HG02981 (cell line): ENCODE measurements around the gene EFHD1.
"Not testable (repeated sequence)": the region's sequence is repeated elsewhere in the genome, so short reads cannot be mapped to it uniquely, and the experiment has no call there.

Source experiments
- ATAC-seq: cut with Tn5 transposase; IDR thresholded peaks from one replicate; pipeline ENCODE4 v1.9.1; 2021; ENCODE audit warnings: mild to moderate bottlenecking, moderate library complexity; ENCODE audit not compliant: unreplicated experiment

Gene EFHD1

DNA sequence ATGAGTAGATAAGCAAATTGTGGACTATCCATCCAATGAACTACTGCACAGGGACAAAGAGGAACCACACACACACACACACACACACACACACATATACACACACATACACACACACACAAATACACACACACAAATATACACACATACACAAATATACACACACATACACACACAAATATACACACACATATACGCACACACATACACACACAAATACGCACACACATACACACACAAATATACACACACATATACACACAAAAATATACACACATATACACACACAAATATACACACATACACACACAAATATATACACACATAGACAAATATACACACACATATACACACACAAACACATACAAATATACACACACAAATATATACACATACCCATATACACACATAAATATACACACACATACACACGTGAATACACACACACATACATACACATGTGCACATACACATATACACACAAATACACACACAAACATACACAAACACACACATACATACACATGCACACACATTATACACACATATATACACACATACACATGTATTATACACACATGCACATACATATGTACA lies 19.8 kb upstream of the EFHD1 start:
- ATAC-seq: no peak

DNA sequence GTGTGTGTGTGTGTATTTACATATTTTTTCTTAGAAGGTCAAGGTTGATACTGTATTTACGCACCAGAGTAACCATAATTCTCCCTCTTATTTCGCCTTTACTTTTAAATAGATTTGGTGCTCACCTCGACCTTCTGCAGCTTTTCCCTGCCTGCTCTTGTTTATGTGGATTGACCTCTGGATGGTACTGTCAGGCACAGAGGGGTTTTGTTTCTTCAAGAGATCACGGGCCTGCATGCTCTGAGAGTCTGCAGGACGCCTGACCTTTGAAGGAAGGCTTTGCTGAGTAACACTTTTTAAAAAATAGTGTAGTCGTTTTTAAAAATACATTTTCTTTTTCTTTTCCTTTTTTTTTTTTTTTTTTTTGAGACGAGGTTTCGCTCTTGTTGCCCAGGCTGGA lies 18.1 kb upstream of the EFHD1 start:
- ATAC-seq: no peak

DNA sequence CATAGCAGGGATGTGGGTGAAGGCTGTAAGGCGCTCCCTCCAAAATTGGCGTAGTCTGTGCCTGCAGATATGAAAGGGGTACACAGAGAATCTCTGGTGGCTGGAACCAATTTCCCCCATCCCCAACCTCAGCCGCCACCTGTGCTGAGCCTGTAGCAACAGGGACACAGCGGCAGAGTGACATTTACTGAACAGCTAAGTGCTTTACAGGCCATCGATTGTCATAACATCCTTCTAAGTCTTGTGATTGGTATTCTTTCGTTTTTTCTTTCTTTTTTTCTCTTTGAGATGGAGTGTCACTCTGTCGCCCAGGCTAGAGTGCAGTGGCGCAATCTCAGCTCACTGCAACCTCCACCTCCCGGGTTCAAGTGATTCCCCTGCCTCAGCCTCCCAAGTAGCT lies 12.2 kb upstream of the EFHD1 start:
- ATAC-seq: no peak

DNA sequence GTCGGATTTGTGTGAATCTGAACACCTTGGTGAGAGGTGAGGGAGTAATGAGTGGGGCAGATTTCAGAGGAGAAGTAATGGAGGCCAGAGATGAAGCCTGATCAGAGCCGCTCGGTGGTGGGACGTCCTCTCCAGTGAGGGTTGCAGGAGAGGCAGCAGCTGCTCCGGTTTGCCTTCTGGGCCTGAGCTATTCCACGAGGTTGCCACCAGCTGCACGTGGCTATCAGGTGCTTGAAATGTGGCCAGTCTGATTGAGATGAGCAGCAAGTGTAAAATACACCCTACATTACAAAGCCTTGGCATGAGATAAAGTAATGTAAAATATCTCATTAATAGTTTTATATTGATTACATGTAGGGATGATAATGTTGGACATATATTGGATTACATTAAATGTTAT lies 10.8 kb upstream of the EFHD1 start:
- no peak for ATAC-seq

GRCh38 chr2:232623768-232624765 lies 9.3 kb upstream of the EFHD1 start:
- no peak for ATAC-seq

DNA sequence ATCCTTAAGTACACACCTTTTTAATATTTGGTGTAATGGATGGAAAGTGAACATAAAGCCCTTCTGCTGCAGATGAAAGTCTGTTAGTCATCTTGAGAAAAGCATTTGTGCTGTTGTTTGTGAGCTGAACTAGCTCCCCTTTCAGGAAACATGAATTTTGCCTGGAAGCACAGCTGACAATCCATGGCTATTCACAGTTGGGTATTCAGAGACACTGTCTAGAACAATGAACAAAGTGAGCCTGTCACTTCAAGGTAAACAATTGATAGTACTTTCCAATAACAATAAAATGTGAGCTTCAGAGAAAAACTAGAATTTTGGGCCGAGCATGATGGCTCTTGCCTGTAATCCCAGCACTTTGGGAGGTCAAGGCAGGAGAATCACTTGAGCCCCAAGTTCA lies 6.8 kb upstream of the EFHD1 start:
- no peak for ATAC-seq

DNA sequence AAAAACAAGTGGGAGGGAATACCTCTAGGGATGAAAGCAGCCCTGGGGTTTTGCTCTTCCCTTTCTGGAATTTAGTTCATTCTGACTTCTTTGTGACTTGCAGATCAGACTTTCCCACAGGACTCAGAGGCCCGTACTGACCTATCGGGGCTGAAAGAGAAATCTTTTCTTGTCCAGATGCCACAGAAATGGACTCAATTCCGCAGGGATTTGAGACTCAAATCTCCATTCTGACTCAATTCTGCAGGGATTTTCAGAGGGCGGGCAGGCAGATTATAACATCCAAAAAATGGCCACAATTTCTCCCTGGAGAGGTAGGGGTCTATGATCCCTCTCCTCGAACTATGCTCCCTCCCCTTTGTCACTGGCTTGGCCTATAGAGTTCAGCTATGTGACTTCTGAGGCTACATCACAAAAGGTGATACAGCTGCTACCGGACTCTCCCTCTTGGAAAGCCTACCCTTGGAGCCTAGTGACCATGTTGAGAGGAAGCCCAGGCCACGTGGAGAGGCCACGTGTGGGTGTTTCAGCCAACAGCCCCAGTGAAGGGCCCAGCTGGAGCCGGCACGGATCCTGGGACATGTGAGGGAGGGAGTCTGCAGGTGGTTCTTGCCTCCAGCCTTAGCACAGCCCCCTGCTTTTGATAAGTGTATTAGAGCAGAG lies 4.8 kb upstream of the EFHD1 start:
- ATAC-seq: no peak

GRCh38 chr2:232629129-232629475 lies 4.3 kb upstream of the EFHD1 start:
- ATAC-seq: no peak

DNA sequence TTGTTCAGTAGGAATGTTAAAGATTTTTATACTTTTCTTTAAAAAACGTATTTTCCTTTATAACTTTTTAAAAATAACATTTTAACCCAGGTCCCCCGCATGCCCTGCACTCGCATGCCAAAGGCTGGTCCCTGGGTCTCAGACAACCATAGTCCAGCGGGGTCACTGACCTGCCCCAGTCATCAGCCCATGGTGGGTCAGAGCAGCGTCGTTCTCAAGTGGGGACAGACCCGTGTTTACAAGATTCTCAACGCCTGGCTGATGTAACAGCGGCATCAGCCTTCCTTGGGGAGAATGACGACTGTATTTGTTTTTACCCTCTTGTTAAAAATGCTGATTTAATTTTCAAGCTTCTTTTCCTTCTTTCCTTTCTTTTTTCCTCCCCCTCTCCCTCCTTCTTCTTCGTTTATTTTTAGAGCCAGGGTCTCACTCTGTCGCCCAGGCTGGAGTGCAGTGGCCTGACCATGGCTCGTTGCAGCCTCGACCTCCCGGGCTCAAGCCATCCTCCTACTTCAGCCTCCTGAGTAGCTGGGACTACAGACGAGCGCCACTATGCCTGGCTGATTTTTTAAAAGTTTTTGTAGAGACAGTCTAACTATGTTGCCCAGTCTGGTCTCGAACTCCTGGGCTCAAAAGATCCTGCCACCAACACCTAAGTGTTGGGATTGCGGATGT lies 1.0 kb upstream of the EFHD1 start:
- no peak for ATAC-seq

GRCh38 chr2:232632904-232633412 lies 446 bp upstream of the EFHD1 start:
- no peak for ATAC-seq

DNA sequence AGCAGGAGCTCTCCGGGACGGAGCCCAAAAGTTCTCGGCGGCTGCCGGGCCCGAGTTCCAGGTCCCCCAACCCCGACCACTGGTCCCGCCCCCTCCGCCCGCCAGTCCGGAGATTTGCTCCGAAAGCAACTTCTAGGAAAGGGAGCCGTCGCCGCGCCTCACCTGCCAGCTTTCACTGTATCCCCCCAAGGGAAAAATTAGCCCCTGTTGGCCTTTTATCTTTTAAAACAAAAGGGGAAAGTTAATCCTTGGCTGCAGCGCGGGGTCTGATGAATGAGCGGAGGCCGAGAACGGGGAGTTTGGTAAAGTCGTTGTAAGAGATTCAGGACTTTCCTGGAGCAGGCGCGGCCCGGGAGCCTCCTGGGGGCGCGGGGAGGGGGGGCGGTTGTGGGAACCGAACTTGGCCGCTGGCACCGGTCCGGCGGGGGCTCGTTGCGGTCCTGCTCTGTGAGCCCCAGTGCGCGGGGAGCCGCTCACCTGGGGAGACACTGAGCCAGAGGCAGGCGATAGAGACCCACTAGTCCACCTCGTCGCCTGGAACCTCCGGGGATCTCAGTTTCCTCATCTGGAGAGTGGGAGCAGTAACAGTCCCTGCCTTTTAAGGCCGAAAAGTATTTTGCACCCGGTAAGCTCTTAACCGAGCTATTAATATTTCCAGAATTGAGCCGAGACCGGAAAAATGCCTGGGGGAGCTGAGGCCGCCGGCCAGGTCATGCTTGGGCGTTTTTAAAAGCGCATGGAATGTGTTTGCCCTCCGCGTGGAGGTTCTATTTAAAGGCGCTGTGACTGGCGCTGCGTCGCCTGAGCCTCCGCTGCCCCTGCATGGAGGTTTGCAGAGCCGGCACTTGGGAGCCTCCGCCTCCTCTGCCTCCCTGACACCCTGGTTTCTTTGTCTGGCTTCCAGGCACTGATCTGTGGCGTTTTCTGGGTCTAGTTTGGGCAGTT lies 1.1 kb downstream of the EFHD1 start:
- no peak for ATAC-seq

- not testable (repeated sequence) for ATAC-seq
Measured at GRCh38 chr2:232635376-232635775, 2.0 kb downstream of the EFHD1 start.

- no peak for ATAC-seq
Measured at GRCh38 chr2:232635820-232636219, 2.4 kb downstream of the EFHD1 start.

DNA sequence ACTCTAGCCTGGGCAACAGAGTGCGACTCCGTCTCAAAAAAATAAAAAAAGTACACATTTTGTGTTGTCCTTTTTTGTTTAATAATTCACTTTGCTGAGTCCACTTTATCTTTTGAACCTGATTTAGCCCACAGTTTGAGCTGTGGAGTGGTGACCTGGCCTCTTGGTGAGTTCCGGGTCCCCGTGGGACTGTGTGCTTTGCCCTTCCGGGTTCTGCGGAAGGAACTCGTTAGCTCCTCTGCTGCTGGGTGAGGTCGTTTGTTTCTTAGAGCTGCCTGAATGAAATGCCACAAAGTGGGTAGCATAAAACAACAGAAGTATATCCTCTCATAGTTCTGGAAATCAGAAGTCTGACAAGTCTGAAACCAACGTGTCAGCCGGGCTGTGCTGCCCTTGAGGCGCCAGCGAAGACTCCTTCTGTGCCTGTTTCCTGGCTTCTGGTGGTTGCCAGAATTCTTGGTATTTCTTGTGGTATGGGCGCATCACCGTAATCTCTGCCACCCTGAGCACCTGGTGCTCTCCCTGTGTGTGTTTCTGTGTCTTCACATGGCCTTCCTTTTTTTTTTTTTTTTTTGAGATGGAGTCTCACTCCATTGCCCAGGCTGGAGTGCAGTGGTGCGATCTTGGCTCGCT lies 3.5 kb downstream of the EFHD1 start:
- ATAC-seq: no peak

GRCh38 chr2:232637866-232638583 lies 4.6 kb downstream of the EFHD1 start:
- ATAC-seq: no peak

DNA sequence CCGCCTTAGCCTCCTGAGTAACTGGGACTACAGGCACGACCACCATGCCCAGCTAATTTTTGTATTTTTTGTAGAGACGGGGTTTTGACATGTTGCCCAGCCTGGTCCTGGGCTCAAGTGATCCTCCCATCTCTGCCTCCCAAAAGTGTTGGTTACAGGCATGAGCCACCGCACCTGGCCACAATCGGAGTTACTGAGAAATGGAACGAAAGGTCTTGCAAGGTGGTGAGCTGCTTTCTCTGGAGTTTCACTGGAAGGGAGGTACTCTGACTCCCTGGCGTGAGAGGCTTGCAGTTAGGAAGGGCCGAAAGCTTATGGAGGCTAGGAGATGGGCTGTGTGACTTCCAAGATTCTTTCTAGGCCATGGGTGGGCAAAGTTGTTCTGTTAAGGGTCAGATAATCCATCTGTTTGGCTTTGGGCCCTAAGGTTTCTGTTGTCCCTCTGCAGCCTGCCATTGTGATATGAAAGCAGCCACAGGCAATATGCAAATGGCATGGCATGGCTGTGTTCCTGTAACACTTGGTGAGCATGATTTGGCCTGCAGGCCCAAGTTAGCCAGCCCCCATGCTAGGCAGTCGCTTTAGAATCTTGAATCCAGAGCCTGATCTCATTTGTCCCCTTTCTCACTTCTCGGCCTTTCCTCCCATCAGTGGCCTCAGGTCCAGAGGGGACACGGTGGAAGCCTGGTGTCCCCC lies 7.9 kb downstream of the EFHD1 start:
- no peak for ATAC-seq

DNA sequence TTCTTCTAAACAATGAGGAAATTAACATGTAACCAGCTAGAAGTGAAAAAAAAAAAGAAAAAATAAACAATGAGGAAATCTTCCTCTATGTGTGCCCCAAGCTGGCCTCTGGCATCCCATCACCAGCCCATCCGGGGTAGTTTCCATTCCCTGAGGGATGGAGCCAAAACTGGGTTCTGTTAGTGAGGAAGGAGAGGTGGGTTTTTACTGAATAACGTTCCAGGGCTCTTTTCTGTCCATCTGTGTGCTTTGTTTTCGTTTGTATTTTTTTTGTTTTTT lies 9.7 kb downstream of the EFHD1 start:
- ATAC-seq: no peak

DNA sequence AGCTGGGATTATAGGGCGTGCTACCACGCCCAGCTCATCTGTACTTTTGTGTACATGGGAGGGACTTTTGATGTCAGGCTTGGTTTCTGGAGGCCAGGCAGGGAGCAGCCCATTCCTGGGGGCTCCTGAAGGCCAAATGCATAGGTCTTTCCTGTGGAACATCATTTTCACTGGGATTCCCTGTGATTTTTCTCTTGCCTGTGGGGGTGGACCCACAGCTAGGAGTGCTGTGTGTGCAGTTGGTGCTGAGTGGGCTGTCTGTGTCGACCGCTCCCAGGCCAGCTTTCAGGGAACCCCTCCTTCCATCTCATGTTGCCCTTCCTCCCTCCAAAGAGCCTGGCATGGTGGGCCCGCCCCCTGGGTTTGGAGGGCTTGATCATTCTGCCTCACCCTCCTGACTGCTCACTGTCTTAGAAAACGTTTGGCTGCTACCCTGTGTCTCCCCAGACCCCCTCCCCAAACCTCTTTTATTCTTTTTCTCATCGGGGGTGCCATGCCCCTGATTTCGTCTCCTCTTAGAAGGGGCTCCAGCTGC lies 10.5 kb downstream of the EFHD1 start:
- no peak for ATAC-seq
